Endothelial cell of umbilical vein (primary cell): ENCODE measurements around the gene CIRBP. TPM values are rescaled to one million over a fixed set of nuclear protein-coding genes. Genes with fewer than 3 reads are reported as not detected.
A peak's percentile ranks its signal among the peaks of the same experiment; 100 is the strongest.

Source experiments
- BruUV-seq: library from RNA; stranded (reverse); fragments of 400-500 nt; replicated peaks from 2 replicates; lab custom pipeline; 2021; lab: Mats Ljungman, UMichigan
- CTCF ChIA-PET: fragments of 300-600, 350-600 bp; sonication (Branson Sonifier 250); formaldehyde crosslinking; loops from one replicate; lab custom pipeline; 2021; ENCODE audit warnings: antibody characterized with exemption, inconsistent platforms; lab: Charles Lee
- POLR2A ChIA-PET: fragments of 300-600, 350-600 bp; sonication (Branson Sonifier 250); formaldehyde crosslinking; loops from one replicate; lab custom pipeline; 2021; ENCODE audit warnings: antibody characterized with exemption, inconsistent platforms; lab: Charles Lee
- DNase-seq: peaks from one replicate; pipeline ENCODE4 v3.0.0-alpha.2; 2011; ENCODE audit warnings: low read depth, low spot score
- FAIRE-seq: peaks from 2 replicates; lab custom pipeline; 2011; peaks lifted over from hg19 to GRCh38; lab: Jason Lieb, UNC
- H2AFZ ChIP-seq: 2 replicates; pipeline ENCODE4 v1.6.0; 2012; ENCODE audit warnings: low read depth, low read length, control low read depth, inconsistent platforms
- H3K27ac ChIP-seq: 2 replicates; pipeline ENCODE4 v1.5.1; 2011; ENCODE audit warnings: low read depth, mild to moderate bottlenecking, control low read depth, low read length, moderate library complexity; ENCODE audit not compliant: insufficient read depth
- H3K27me3 ChIP-seq, 2 experiments: 2 replicates each; pipeline versions ENCODE4 v1.6.0 to v1.6.1; 2011; ENCODE audit warnings: low read length in 2 of 2, mixed read lengths in 1 of 2; ENCODE audit not compliant: control insufficient read depth in 2 of 2, insufficient read depth in 2 of 2
- H3K36me3 ChIP-seq, 2 experiments: 2 replicates in 1 of 2; 3 replicates in 1 of 2; pipeline ENCODE4 v1.5.1; 2011; ENCODE audit warnings: low read length in 2 of 2, mild to moderate bottlenecking in 1 of 2, moderate library complexity in 1 of 2; ENCODE audit not compliant: control insufficient read depth in 2 of 2, insufficient read depth in 2 of 2; ENCODE audit errors: extremely low read depth in 1 of 2
- H3K4me1 ChIP-seq: 3 replicates; pipeline ENCODE4 v1.5.1; 2011; ENCODE audit warnings: mild to moderate bottlenecking, low read length; ENCODE audit not compliant: control insufficient read depth, insufficient read depth; ENCODE audit errors: extremely low read depth
- H3K4me2 ChIP-seq: 2 replicates; pipeline ENCODE4 v1.6.1; 2011; ENCODE audit warnings: low read length, control low read depth, mixed read lengths; ENCODE audit not compliant: insufficient read depth
- H3K4me3 ChIP-seq, 3 experiments: fragments of 200-600 bp in 1 of 3; sonication (generic), shearing (Covaris generic) in 1 of 3; replicated peaks in 1 of 3; 2 replicates each; pipeline ENCODE4 v1.5.1; 2011 to 2016; ENCODE audit warnings: control low read depth in 3 of 3, low read length in 3 of 3, mild to moderate bottlenecking in 2 of 3, inconsistent platforms in 1 of 3, low read depth in 1 of 3, moderate library complexity in 1 of 3; ENCODE audit not compliant: insufficient read depth in 1 of 3
- H3K79me2 ChIP-seq: 2 replicates; pipeline ENCODE4 v1.6.0; 2012; ENCODE audit warnings: low read length, inconsistent platforms; ENCODE audit not compliant: control insufficient read depth, insufficient read depth
- H3K9ac ChIP-seq: replicated peaks from 2 replicates; pipeline ENCODE3; 2011; ENCODE audit warnings: low read length, control low read depth; ENCODE audit not compliant: insufficient read depth; ENCODE audit errors: extremely low read depth
- H3K9me1 ChIP-seq: replicated peaks from 3 replicates; pipeline ENCODE4 v1.6.0; 2011; ENCODE audit warnings: mild to moderate bottlenecking, low read length; ENCODE audit not compliant: control insufficient read depth, insufficient read depth; ENCODE audit errors: extremely low read depth
- H3K9me3 ChIP-seq: replicated peaks from 2 replicates; pipeline ENCODE4 v1.5.1; 2012; ENCODE audit warnings: low read length, inconsistent platforms; ENCODE audit not compliant: control insufficient read depth, insufficient read depth
- H4K20me1 ChIP-seq: replicated peaks from 2 replicates; pipeline ENCODE3; 2011; ENCODE audit warnings: mild to moderate bottlenecking, low read length; ENCODE audit not compliant: control insufficient read depth, insufficient read depth; ENCODE audit errors: extremely low read depth
- CTCF ChIP-seq, 2 donors: IDR thresholded peaks; 1 replicate in 1 of 2; 2 replicates in 1 of 2; pipeline ENCODE4 v1.5.1; 2011; ENCODE audit warnings: low read length in 2 of 2, mild to moderate bottlenecking in 2 of 2, moderate library complexity in 2 of 2, control low read depth in 1 of 2, inconsistent platforms in 1 of 2, low read depth in 1 of 2; ENCODE audit not compliant: insufficient read depth in 1 of 2; ENCODE audit errors: extremely low read depth in 1 of 2
- EZH2 ChIP-seq: IDR thresholded peaks from 2 replicates; pipeline ENCODE4 v1.6.1; 2012; ENCODE audit warnings: borderline replicate concordance, low read depth, mild to moderate bottlenecking, moderate library complexity, low read length, inconsistent platforms; ENCODE audit not compliant: severe bottlenecking
- FOS ChIP-seq: IDR thresholded peaks from 2 replicates; pipeline ENCODE4 v1.6.1; 2011; ENCODE audit warnings: mild to moderate bottlenecking, low read length, moderate library complexity, borderline replicate concordance; ENCODE audit not compliant: insufficient read depth
- GATA2 ChIP-seq: IDR thresholded peaks from 2 replicates; pipeline ENCODE4 v1.7.0; 2011; ENCODE audit warnings: low read depth, mild to moderate bottlenecking, moderate library complexity, mixed read lengths, low read length; ENCODE audit not compliant: insufficient read length, insufficient read depth
- JUN ChIP-seq: IDR thresholded peaks from 2 replicates; pipeline ENCODE4 v1.6.1; 2011; ENCODE audit warnings: borderline replicate concordance, low read depth; ENCODE audit not compliant: insufficient read length, insufficient read depth
- MAX ChIP-seq: IDR thresholded peaks from 2 replicates; pipeline ENCODE4 v1.6.1; 2011; ENCODE audit not compliant: insufficient read depth, insufficient read length
- MYC ChIP-seq: IDR thresholded peaks from one replicate; pipeline ENCODE4 v1.6.1; 2011; ENCODE audit warnings: mild to moderate bottlenecking, low read depth, low read length
- POLR2A ChIP-seq: IDR thresholded peaks from 2 replicates; pipeline ENCODE4 v1.6.1; 2012; ENCODE audit warnings: low read depth, mild to moderate bottlenecking, control low read depth, low read length
- POLR2AphosphoS5 ChIP-seq: IDR thresholded peaks from 2 replicates; pipeline ENCODE4 v1.6.1; 2012; ENCODE audit warnings: low read depth, mild to moderate bottlenecking, control low read depth, low read length, moderate library complexity; ENCODE audit not compliant: insufficient read depth
- dilution Hi-C: fragments of 300-500 bp; cut with MboI; formaldehyde crosslinking; loops from one replicate; pipeline ENCODE4 v1.15.0; 2019; ENCODE audit warnings: low sequenced_read_pairs; ENCODE audit not compliant: extremely low pct_ligation_motif_present
- intact Hi-C: fragments of 100-400 bp; cut with micrococcal nuclease; formaldehyde crosslinking; loops from one replicate; pipeline ENCODE4 v1.10.0; 2022
- polyA plus RNA-seq, 4 experiments: library from polyadenylated mRNA; depleted of rRNA in 3 of 4; stranded (reverse) in 3 of 4; unstranded in 1 of 4; fragments of >200 nt; gene quantifications; 2 replicates each; pipeline versions ENCODE4 v1.2.1 to v1.2.3, GENCODE V29; 2011 to 2012; ENCODE audit warnings: missing spikeins in 1 of 4
- total RNA-seq: library from RNA; stranded (reverse); gene quantifications from 2 replicates; pipeline ENCODE4 v1.2.3, GENCODE V29; 2021

The CIRBP gene
- total and polyA plus RNA-seq, 2 donors (not counting 3 experiments of a cell fraction or from before 2014, with no cell fraction given), result 225 to 439 TPM

GRCh38 chr19:1257475-1258162 lies 11.5 kb upstream of the CIRBP start:
- ChIA-PET POLR2A (interaction anchor here (0.6 to 3.4 kb wide), 2 partner anchors 9 to 12 kb away, joined by 3 to 19 read pairs; partner anchors contain the start of gene CIRBP), CTCF (interaction anchor here (1.1 to 7.8 kb wide), 2 partner anchors 9 to 13 kb away, joined by 6 to 63 read pairs; no protein-coding TSS in a partner anchor)
- H3K4me3 ChIP-seq, result no peak overlapping the region
- intact Hi-C loops, result no loop called here
- peaks cover 58% of the 10 kb centered on the region for H3K4me1 ChIP-seq
- dilution Hi-C loops, result no loop called here
- H3K27ac ChIP-seq, result no peak overlapping the region
- H4K20me1 ChIP-seq, result no peaks in the 10 kb centered on the region
- no peaks in the 10 kb centered on the region for H3K9me3 ChIP-seq
- H2AFZ ChIP-seq, result no peak overlapping the region
- no peak for DNase-seq
- TF ChIP-seq MAX, result no peak
- TF ChIP-seq CTCF (IDR thresholded peaks at IDR 0.05; ENCODE audit: extremely low read depth in 1 of 2, insufficient read depth in 1 of 2, low read depth in 1 of 2, low read length in 2 of 2), result no peak
- no peak for TF ChIP-seq JUN
- TF ChIP-seq MYC, result no peak
- TF ChIP-seq GATA2, result no peak
- TF ChIP-seq EZH2, result no peak
- TF ChIP-seq POLR2AphosphoS5, result no peak
- TF ChIP-seq FOS, result no peak
- no peak for TF ChIP-seq POLR2A
- peaks cover 38% of the 10 kb centered on the region for H3K79me2 ChIP-seq
- H3K9ac ChIP-seq, result no peak overlapping the region
- H3K27me3 ChIP-seq, result no peaks in the 10 kb centered on the region
- H3K9me1 ChIP-seq, result no peaks in the 10 kb centered on the region
- TSS peak; percentile 18 for BruUV-seq
- no peak for FAIRE-seq
- peaks cover 29 to 34% of the 10 kb centered on the region in 2 experiments for H3K36me3 ChIP-seq
- H3K4me2 ChIP-seq, result no peak overlapping the region
